HepG2 (cell line): Measurements from ENCODE around the gene BACE1-AS. TPM values are rescaled to one million over a fixed set of nuclear protein-coding genes. Genes with fewer than 3 reads are reported as not detected.
"Not testable (repeated sequence)": the region's sequence is repeated elsewhere in the genome, so short reads cannot be mapped to it uniquely, and the experiment has no call there.

ENCODE experiments used
- ATAC-seq: fragments of 200-7000 bp; cut with Tn5 transposase; 3 replicates; pipeline ENCODE4 v1.9.1; 2020; ENCODE audit warnings: mild to moderate bottlenecking, moderate library complexity
- BruUV-seq: library from RNA; stranded (reverse); fragments of 400-500 nt; replicated peaks from 2 replicates; lab custom pipeline; 2021; lab: Mats Ljungman, UMichigan
- CTCF ChIA-PET: fragments of 300-600 bp; formaldehyde crosslinking; extraction: SDS; loops from one replicate; lab custom pipeline; 2021; ENCODE audit warnings: low total read pairs, inconsistent platforms, low intra/inter-chr PET ratio; lab: Yijun Ruan, JAX
- POLR2A ChIA-PET: fragments of 350-600 bp; sonication (Branson Sonifier 250); formaldehyde crosslinking; loops from one replicate; lab custom pipeline; 2020; ENCODE audit warnings: antibody characterized with exemption, inconsistent platforms; lab: Yijun Ruan, JAX
- DNase-seq: peaks from one replicate; pipeline ENCODE4 v3.0.0-alpha.2; 2015; ENCODE audit warnings: low spot score
- FAIRE-seq: peaks from 3 replicates; lab custom pipeline; 2011; peaks lifted over from hg19 to GRCh38; lab: Jason Lieb, UNC
- H2AFZ ChIP-seq: one replicate; pipeline ENCODE4 v1.6.1; 2011; ENCODE audit warnings: low read length, inconsistent platforms
- H3K27ac ChIP-seq: fragments of 300-600 bp; 3 replicates; pipeline ENCODE4 v1.8.0; 2011; ENCODE audit warnings: mixed run types, mild to moderate bottlenecking, mixed read lengths, low read length, inconsistent platforms; ENCODE audit not compliant: insufficient read depth; ENCODE audit errors: extremely low read length
- H3K27me3 ChIP-seq, 2 experiments: fragments of 200-600 bp in 1 of 2; 2 replicates in 1 of 2; 3 replicates in 1 of 2; pipeline versions ENCODE4 v1.6.0 to v1.8.0; 2011; ENCODE audit warnings: low read length in 2 of 2, mild to moderate bottlenecking in 2 of 2, moderate library complexity in 2 of 2, inconsistent platforms in 1 of 2; ENCODE audit not compliant: insufficient read depth in 2 of 2, control insufficient read depth in 1 of 2
- H3K36me3 ChIP-seq, 2 experiments: fragments of 200-600 bp in 1 of 2; replicated peaks in 1 of 2; 2 replicates in 1 of 2; 3 replicates in 1 of 2; pipeline versions ENCODE4 v1.5.1 to v1.8.0; 2011; ENCODE audit warnings: low read length in 2 of 2, inconsistent platforms in 1 of 2; ENCODE audit not compliant: insufficient read depth in 2 of 2, control insufficient read depth in 1 of 2
- H3K4me1 ChIP-seq: 2 replicates; pipeline ENCODE4 v1.5.1; 2012; ENCODE audit warnings: low read length, inconsistent platforms; ENCODE audit not compliant: insufficient read depth
- H3K4me2 ChIP-seq: 2 replicates; pipeline ENCODE4 v1.6.0; 2011; ENCODE audit warnings: low read depth, low read length, inconsistent platforms
- H3K4me3 ChIP-seq, 3 experiments: fragments of 200-600 bp in 1 of 3; sonication (generic), shearing (Covaris generic) in 1 of 3; replicated peaks in 1 of 3; 2 replicates each; pipeline ENCODE4 v1.5.1; 2011 to 2016; ENCODE audit warnings: low read length in 3 of 3, inconsistent platforms in 2 of 3, low read depth in 2 of 3, mild to moderate bottlenecking in 2 of 3, control low read depth in 1 of 3, mixed read lengths in 1 of 3; ENCODE audit not compliant: insufficient read depth in 1 of 3
- H3K79me2 ChIP-seq: one replicate; pipeline ENCODE4 v1.6.1; 2011; ENCODE audit warnings: low read length, inconsistent platforms; ENCODE audit not compliant: insufficient read depth
- H3K9ac ChIP-seq: 2 replicates; pipeline ENCODE4 v1.6.0; 2011; ENCODE audit warnings: mild to moderate bottlenecking, low read depth, low read length, inconsistent platforms; ENCODE audit not compliant: insufficient read depth
- H3K9me3 ChIP-seq: 2 replicates; pipeline ENCODE4 v1.5.1; 2012; ENCODE audit warnings: mild to moderate bottlenecking, low read length
- H4K20me1 ChIP-seq: 2 replicates; pipeline ENCODE4 v1.6.0; 2011; ENCODE audit warnings: inconsistent platforms, mild to moderate bottlenecking, low read length, moderate library complexity; ENCODE audit not compliant: insufficient read depth
- MED8 ChIP-seq: sonication (generic); formaldehyde crosslinking; IDR thresholded peaks from 2 replicates; pipeline ENCODE4 v1.8.1; 2023; ENCODE audit warnings: mild to moderate bottlenecking, missing genetic modification reagents; ENCODE audit not compliant: insufficient replicate concordance
- SP4 ChIP-seq: sonication (generic); formaldehyde crosslinking; IDR thresholded peaks from 2 replicates; pipeline ENCODE4 v1.8.1; 2023; ENCODE audit warnings: mild to moderate bottlenecking, missing genetic modification reagents
- ZNF12 ChIP-seq: sonication (generic); formaldehyde crosslinking; IDR thresholded peaks from 2 replicates; pipeline ENCODE4 v1.5.0; 2020; ENCODE audit warnings: missing genetic modification reagents
- WGBS: methylation state at CpG from one replicate; pipeline ENCODE4 v1.1.6; 2017; ENCODE audit warnings: low lambda C conversion rate; 5-methylcytosine and 5-hydroxymethylcytosine counted together
- in situ Hi-C: cut with HindIII; loops from 2 replicates; pipeline ENCODE4 v1.10.0; 2017; ENCODE audit warnings: low pct_unique_long_range_greater_than_20kb; ENCODE audit not compliant: extremely low pct_ligation_motif_present
- intact Hi-C: fragments of 100-400 bp; cut with micrococcal nuclease; formaldehyde crosslinking; loops from one replicate; pipeline ENCODE4 v1.10.0; 2022; ENCODE audit not compliant: unreplicated experiment
- polyA plus RNA-seq, 8 experiments: library from polyadenylated mRNA; depleted of rRNA in 3 of 8; stranded (reverse) in 7 of 8; unstranded in 1 of 8; fragments of >200 nt; fragmentation: Illumina TruSeq in 4 of 8; extraction: Trizol in 4 of 8; gene quantifications; 2 replicates each; pipeline versions ENCODE4 v1.2.1 to v1.2.3, GENCODE V29; 2011 to 2016; ENCODE audit warnings: low read depth in 4 of 8, missing spikeins in 1 of 8, mixed read lengths in 1 of 8; ENCODE audit not compliant: insufficient read depth in 1 of 8
- total RNA-seq, 5 experiments: library from RNA; depleted of rRNA; stranded (reverse); fragments of >200 nt; fragmentation: Illumina TruSeq; extraction: Trizol; gene quantifications; 2 replicates each; pipeline ENCODE4 v1.2.3, GENCODE V29; 2016; ENCODE audit warnings: low read depth in 1 of 5
- TF ChIP-seq, protein P1 (sequence below): sonication (generic); formaldehyde crosslinking; IDR thresholded peaks from 2 replicates; pipeline ENCODE4 v1.4.0; 2020; ENCODE audit warnings: mild to moderate bottlenecking, low read depth, missing genetic modification reagents

BACE1-AS gene
- total and polyA plus RNA-seq, 2 of the 13 experiments (the other 11 are each of a cell fraction or from before 2014, with no cell fraction given): 2.0 to 3.9 TPM

DNA sequence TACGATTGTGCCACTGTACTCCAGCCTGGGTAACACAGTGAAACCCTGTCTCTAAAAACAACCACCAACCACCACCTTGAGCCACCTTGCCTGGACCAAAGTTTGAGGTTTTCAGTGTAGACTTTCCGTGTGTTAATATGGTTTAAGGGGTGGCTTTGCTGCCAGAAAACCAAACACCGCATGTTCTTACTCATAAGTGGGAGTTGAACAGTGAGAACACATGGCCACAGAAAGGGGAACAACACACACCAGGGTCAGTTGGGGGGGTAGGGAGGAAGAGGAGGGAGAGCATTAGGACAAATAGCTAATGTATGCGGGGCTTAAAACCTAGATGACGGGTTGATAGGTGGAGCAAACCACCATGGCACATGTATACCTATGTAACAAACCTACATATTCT is 19.0 kb upstream of the BACE1-AS start:
- H2AFZ ChIP-seq, H4K20me1 ChIP-seq, H3K27me3 ChIP-seq, H3K27ac ChIP-seq, DNase-seq, H3K79me2 ChIP-seq, ATAC-seq, FAIRE-seq, H3K9ac ChIP-seq, H3K4me3 ChIP-seq, H3K4me2 ChIP-seq, H3K36me3 ChIP-seq, CTCF ChIA-PET, in situ Hi-C loops, POLR2A ChIA-PET, H3K9me3 ChIP-seq, BruUV-seq: not testable (repeated sequence)
- WGBS: 97% methylated on average over 5 of the region's 5 CpGs
- intact Hi-C loops: loop anchor here (5.0 kb wide), 1 partner anchor 45 kb away; the partner anchor contains the start of gene BACE1
- peaks cover 24% of the 10 kb centered on the region for H3K4me1 ChIP-seq

DNA sequence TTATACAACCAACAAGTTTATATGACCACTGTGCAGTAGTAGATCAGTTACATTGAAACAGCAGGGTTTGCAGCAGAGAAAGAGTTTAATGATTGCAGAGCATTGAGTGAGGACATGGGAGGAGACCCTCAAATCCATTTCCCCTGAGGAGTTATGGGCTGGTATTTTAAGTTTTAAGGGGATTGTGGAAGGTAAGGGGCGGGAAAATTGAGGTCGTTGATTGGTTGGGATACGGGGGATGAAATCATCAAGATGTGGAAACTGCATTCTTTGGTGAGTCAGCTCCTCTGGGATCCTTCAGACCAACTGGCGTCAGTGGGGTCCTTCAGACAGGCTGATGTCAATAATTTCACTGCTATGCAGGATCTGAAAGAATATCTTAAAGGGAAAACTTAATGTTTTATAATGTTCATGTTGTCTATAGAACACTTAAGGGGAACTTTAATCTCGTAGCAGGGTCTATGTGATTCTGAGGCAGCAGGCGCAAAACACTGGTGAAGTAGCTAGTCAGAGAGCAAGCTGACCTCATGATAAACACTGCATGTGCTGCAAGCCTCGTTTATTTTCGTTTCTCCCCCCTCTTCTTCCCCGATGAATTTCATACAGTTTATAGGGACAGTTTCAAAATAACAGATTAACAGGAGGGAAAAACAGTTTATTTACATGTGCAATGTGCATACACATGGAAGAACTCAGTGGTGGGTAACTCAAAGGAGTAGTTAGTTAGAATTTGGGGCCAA is 17.4 kb upstream of the BACE1-AS start:
- CTCF ChIA-PET: no interaction called here
- H3K79me2 ChIP-seq: no peaks in the 10 kb centered on the region
- H2AFZ ChIP-seq: no peak overlapping the region
- no peak overlapping the region for H3K27ac ChIP-seq
- H4K20me1 ChIP-seq: no peaks in the 10 kb centered on the region
- in situ Hi-C loops: no loop called here
- 94% methylated on average over 9 of the region's 9 CpGs for WGBS
- POLR2A ChIA-PET: no interaction called here
- H3K9me3 ChIP-seq: no peaks in the 10 kb centered on the region
- no peak overlapping the region for H3K4me2 ChIP-seq
- TF ChIP-seq MED8 (CRISPR knock-in tag): no peak
- TF ChIP-seq, protein P1, sequence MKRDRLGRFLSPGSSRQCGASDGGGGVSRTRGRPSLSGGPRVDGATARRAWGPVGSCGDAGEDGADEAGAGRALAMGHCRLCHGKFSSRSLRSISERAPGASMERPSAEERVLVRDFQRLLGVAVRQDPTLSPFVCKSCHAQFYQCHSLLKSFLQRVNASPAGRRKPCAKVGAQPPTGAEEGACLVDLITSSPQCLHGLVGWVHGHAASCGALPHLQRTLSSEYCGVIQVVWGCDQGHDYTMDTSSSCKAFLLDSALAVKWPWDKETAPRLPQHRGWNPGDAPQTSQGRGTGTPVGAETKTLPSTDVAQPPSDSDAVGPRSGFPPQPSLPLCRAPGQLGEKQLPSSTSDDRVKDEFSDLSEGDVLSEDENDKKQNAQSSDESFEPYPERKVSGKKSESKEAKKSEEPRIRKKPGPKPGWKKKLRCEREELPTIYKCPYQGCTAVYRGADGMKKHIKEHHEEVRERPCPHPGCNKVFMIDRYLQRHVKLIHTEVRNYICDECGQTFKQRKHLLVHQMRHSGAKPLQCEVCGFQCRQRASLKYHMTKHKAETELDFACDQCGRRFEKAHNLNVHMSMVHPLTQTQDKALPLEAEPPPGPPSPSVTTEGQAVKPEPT: no peak
- TF ChIP-seq ZNF12 (CRISPR knock-in tag): no peak
- no peak for TF ChIP-seq SP4
- H3K36me3 ChIP-seq: peaks cover 2 to 7% of the 10 kb centered on the region in 2 experiments; a peak in 1 of 5 replicates
- no peak for FAIRE-seq
- H3K4me3 ChIP-seq: no peak overlapping the region
- no peaks in the 10 kb centered on the region for H3K27me3 ChIP-seq
- intact Hi-C loops: loop anchor here (1.0 to 5.0 kb wide), 2 partner anchors 8 to 44 kb away; partner anchors contain the start of gene BACE1
- BruUV-seq: no TSS peak
- no peak overlapping the region for H3K9ac ChIP-seq
- DNase-seq: no peak
- ATAC-seq: no peak
- H3K4me1 ChIP-seq: peaks cover 24% of the 10 kb centered on the region
